Adrenal gland (tissue), 12 donors: ENCODE measurements around the gene NUBP2. TPM values are rescaled to one million over a fixed set of nuclear protein-coding genes. Genes with fewer than 3 reads are reported as not detected.

Experiments
- DNase-seq, 7 donors: peaks; one replicate each; pipeline ENCODE4 v3.0.0-alpha.2; 2019 to 2020
- H3K27ac ChIP-seq, 5 donors: fragments of 200-600 bp; sonication (generic) in 4 of 5; 1 replicate in 3 of 5; 2 replicates in 2 of 5; pipeline versions ENCODE4 v1.5.1 to v1.8.0; 2016 to 2020; ENCODE audit warnings: mild to moderate bottlenecking in 1 of 5
- H3K27me3 ChIP-seq: fragments of 200-600 bp; 2 replicates; pipeline ENCODE4 v1.8.0; 2021
- H3K36me3 ChIP-seq, 2 donors: fragments of 200-600 bp; replicated peaks in 1 of 2; 1 replicate in 1 of 2; 2 replicates in 1 of 2; pipeline versions ENCODE4 v1.5.1 to v1.8.0; 2018 to 2022
- H3K4me1 ChIP-seq, 2 donors: fragments of 200-600 bp; replicated peaks in 1 of 2; 1 replicate in 1 of 2; 2 replicates in 1 of 2; pipeline versions ENCODE4 v1.5.1 to v1.8.0; 2018 to 2021
- H3K4me3 ChIP-seq, 4 donors: fragments of 200-600 bp; sonication (generic) in 3 of 4; one replicate each; pipeline ENCODE4 v1.5.1; 2016 to 2018
- H3K9me3 ChIP-seq, 3 donors: fragments of 200-600 bp; sonication (generic) in 1 of 3; replicated peaks in 1 of 3; 1 replicate in 2 of 3; 2 replicates in 1 of 3; pipeline versions ENCODE4 v1.5.1 to v1.8.0; 2016 to 2021
- CTCF ChIP-seq, 6 experiments: fragments of 450-650 bp in 4 of 6; fragments of 200-600 bp in 2 of 6; sonication (generic) in 1 of 6; IDR thresholded peaks; 1 replicate in 5 of 6; 2 replicates in 1 of 6; pipeline versions ENCODE4 v1.5.1 to v1.8.0; 2016 to 2021; ENCODE audit warnings: antibody characterized with exemption in 6 of 6, mild to moderate bottlenecking in 2 of 6, moderate library complexity in 1 of 6
- POLR2A ChIP-seq, 2 donors: fragments of 450-650 bp; IDR thresholded peaks; one replicate each; pipeline ENCODE4 v1.6.1; 2017; ENCODE audit warnings: antibody characterized with exemption in 2 of 2, mild to moderate bottlenecking in 2 of 2, moderate library complexity in 1 of 2
- WGBS, 4 donors: extraction: QIAGEN DNeasy Blood & Tissue Kit in 2 of 4; methylation state at CpG; one replicate each; pipeline versions ENCODE4 v1.1.5 to v1.1.7; 2013 to 2017; 5-methylcytosine and 5-hydroxymethylcytosine counted together
- intact Hi-C, 2 donors: fragments of 100-400 bp; cut with DNase I; formaldehyde crosslinking; loops; one replicate each; pipeline versions ENCODE4 v1.14.1 to v1.15.0; 2022 to 2023
- polyA plus RNA-seq, 3 donors: library from polyadenylated mRNA; stranded (reverse); fragments of 200-250 nt in 2 of 3; fragments of 350-450 nt in 1 of 3; fragmentation: Illumina TruSeq in 1 of 3; extraction: RNeasy Lipid Tissue Mini Kit (QIAGEN cat#74804) in 1 of 3; gene quantifications; one replicate each; pipeline ENCODE4 v1.2.3, GENCODE V29; 2013 to 2014
- total RNA-seq, 9 donors: library from RNA; depleted of rRNA in 4 of 9; stranded (reverse); fragments of >200 nt in 4 of 9; fragments of 120-200 nt in 1 of 9; fragmentation: NEBNext Ultra II Directional in 1 of 9; extraction: Animal tissue kit (Norgen Biotek cat#: 25700) in 1 of 9; gene quantifications; one replicate each; pipeline versions ENCODE4 v1.1.0 to v1.2.4, GENCODE V29; 2013 to 2023
- donor health status: healthy with polysubstance abuse.
- donor health status: Bipolar disorder and iron deficiency.
- donor health status: DM: yes; HTN: yes; CAD: no.
- donor health status: DM: no; HTN: no; CAD: no.
- donor health status: DM: no; HTN: no; CAD: no.
- donor health status: DM: yes; HTN: yes; CAD: no.

Gene NUBP2
- total and polyA plus RNA-seq, 12 donors = 3.0 to 252 (median 78.7) TPM

- no peak overlapping the region for H3K27ac ChIP-seq
- intact Hi-C loops = no loop called here
- TF ChIP-seq POLR2A (IDR thresholded peaks at IDR 0.05) (no peak), CTCF (IDR thresholded peaks at IDR 0.05) (no peak)
- H3K4me1 ChIP-seq = no peaks in the 10 kb centered on the region
- H3K4me3 ChIP-seq = no peak overlapping the region
- peak in 2 of 7 donors; percentile 20 to 22 for DNase-seq
- WGBS, 4 donors = 79 to 90% (median 86%) methylated on average over 6 to 38 of the region's 38 CpGs
- no peaks in the 10 kb centered on the region for H3K9me3 ChIP-seq
- H3K36me3 ChIP-seq = peaks cover 0 to 32% of the 10 kb centered on the region in 2 donors
- H3K27me3 ChIP-seq = no peaks in the 10 kb centered on the region
Observed at GRCh38 chr16:1788095-1788707, 5.4 kb downstream of the NUBP2 start.

GRCh38 chr16:1788708-1789100 lies 5.9 kb downstream of the NUBP2 start:
- Histone ChIP-seq H3K4me3 (no peak overlapping the region), H3K36me3 (peaks cover 0 to 32% of the 10 kb centered on the region in 2 donors), H3K4me1 (no peaks in the 10 kb centered on the region), H3K9me3 (no peaks in the 10 kb centered on the region), H3K27me3 (no peaks in the 10 kb centered on the region), H3K27ac (no peak overlapping the region)
- DNase-seq = peak in 4 of 7 donors; percentile 19 to 22 (median 20)
- intact Hi-C loops = no loop called here
- TF ChIP-seq CTCF (IDR thresholded peaks at IDR 0.05) (no peak), POLR2A (IDR thresholded peaks at IDR 0.05) (no peak)
- WGBS, 4 donors = 58 to 73% (median 67%) methylated on average over 12 to 19 of the region's 19 CpGs

- H3K27ac ChIP-seq = no peak overlapping the region
- no peak overlapping the region for H3K4me3 ChIP-seq
- no peaks in the 10 kb centered on the region for H3K4me1 ChIP-seq
- peaks cover 0 to 32% of the 10 kb centered on the region in 2 donors for H3K36me3 ChIP-seq
- intact Hi-C loops = no loop called here
- H3K9me3 ChIP-seq = no peaks in the 10 kb centered on the region
- no peaks in the 10 kb centered on the region for H3K27me3 ChIP-seq
- WGBS, 4 donors = 93 to 94% (median 93%) methylated on average over 8 to 25 of the region's 25 CpGs
- no peak for TF ChIP-seq CTCF (IDR thresholded peaks at IDR 0.05)
- no peak for DNase-seq
Observed at GRCh38 chr16:1789643-1790045, 6.9 kb downstream of the NUBP2 start.

- DNase-seq = peak in 1 of 7 donors; percentile 15
- WGBS, 4 donors = 92 to 94% (median 93%) methylated on average over 11 to 15 of the region's 15 CpGs
- no peak overlapping the region for H3K4me3 ChIP-seq
- no peaks in the 10 kb centered on the region for H3K27me3 ChIP-seq
- H3K27ac ChIP-seq = no peak overlapping the region
- H3K9me3 ChIP-seq = no peaks in the 10 kb centered on the region
- H3K36me3 ChIP-seq = peaks cover 0 to 32% of the 10 kb centered on the region in 2 donors
- TF ChIP-seq CTCF (IDR thresholded peaks at IDR 0.05) = no peak
- TF ChIP-seq POLR2A (IDR thresholded peaks at IDR 0.05) = no peak
- no peaks in the 10 kb centered on the region for H3K4me1 ChIP-seq
- intact Hi-C loops = no loop called here
Observed at GRCh38 chr16:1790261-1790610, 7.5 kb downstream of the NUBP2 start.
